Right cardiac atrium (tissue), 5 donors: ENCODE measurements around the gene ZNF865. TPM values are rescaled to one million over a fixed set of nuclear protein-coding genes. Genes with fewer than 3 reads are reported as not detected.
A peak's percentile ranks its signal among the peaks of the same experiment; 100 is the strongest.

Experiments used
- ATAC-seq, 2 donors: fragments of 200-7000 bp; cut with Tn5 transposase; one replicate each; pipeline versions ENCODE4 v1.8.0 to v1.9.1; 2020; ENCODE audit warnings: moderate library complexity in 2 of 2, mild to moderate bottlenecking in 1 of 2
- DNase-seq, 3 donors: peaks; one replicate each; pipeline ENCODE4 v3.0.0-alpha.2; 2020
- H3K27ac ChIP-seq: one replicate; pipeline ENCODE4 v1.5.1; 2013; ENCODE audit warnings: mild to moderate bottlenecking, low read length, control low read depth, moderate library complexity
- H3K27me3 ChIP-seq: one replicate; pipeline ENCODE4 v1.6.1; 2013; ENCODE audit not compliant: control insufficient read depth, insufficient read depth
- H3K4me1 ChIP-seq: one replicate; pipeline ENCODE4 v1.6.1; 2013; ENCODE audit warnings: low read length; ENCODE audit not compliant: control insufficient read depth, insufficient read depth
- H3K4me3 ChIP-seq: one replicate; pipeline ENCODE4 v1.5.1; 2013; ENCODE audit warnings: low read length, control low read depth
- H3K9me3 ChIP-seq: one replicate; pipeline ENCODE4 v1.6.1; 2013; ENCODE audit warnings: low read length; ENCODE audit not compliant: control insufficient read depth
- WGBS: extraction: QIAGEN DNeasy Blood & Tissue Kit; methylation state at CpG from one replicate; pipeline ENCODE4 v1.1.7; 2013; 5-methylcytosine and 5-hydroxymethylcytosine counted together
- intact Hi-C, 4 donors: fragments of 100-400 bp; cut with DNase I; formaldehyde crosslinking; loops; one replicate each; pipeline versions ENCODE4 v1.11.0 to v1.14.0; 2022 to 2023
- polyA plus RNA-seq: library from polyadenylated mRNA; stranded (reverse); fragments of 200-250 nt; gene quantifications from one replicate; pipeline ENCODE4 v1.2.3, GENCODE V29; 2013
- total RNA-seq, 4 donors: library from RNA; stranded (reverse); fragmentation: NEBNext Ultra II Directional; extraction: Animal tissue kit (Norgen Biotek cat#: 25700); gene quantifications; one replicate each; pipeline ENCODE4 v1.2.1, GENCODE V29; 2021
- donor health status: healthy with polysubstance abuse.
- donor health status: DM: no; HTN: yes; CAD: no.
- donor health status: DM: no; HTN: no; CAD: no.
- donor health status: DM: no; HTN: yes; CAD: no; lungs with severe emphysema.
- donor health status: DM: yes; HTN: yes; CAD: no.

ZNF865 gene
- total and polyA plus RNA-seq, 5 donors = 17.2 to 20.8 (median 20.0) TPM

DNA sequence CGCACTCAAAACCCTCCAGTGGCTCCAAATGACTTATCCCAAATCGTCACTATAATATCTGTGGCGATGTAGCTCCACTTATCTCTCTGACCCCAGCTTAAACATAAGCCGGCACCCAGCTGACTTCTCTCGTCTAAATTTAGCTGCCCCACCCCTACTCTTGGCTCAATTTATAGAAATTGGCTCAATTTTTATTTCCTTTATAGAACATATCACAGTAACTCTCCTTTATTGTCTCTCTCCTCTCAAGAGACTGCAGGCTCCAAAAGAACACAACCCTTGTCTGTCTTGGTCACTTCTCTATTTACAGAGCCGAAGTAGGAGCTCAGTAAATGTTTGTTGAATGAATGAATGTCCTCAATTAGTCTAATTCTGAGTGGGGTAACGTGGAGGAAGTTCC is 18.1 kb downstream of the ZNF865 start:
- intact Hi-C loops = no loop called here
- Histone ChIP-seq H3K4me1 (no peaks in the 10 kb centered on the region), H3K4me3 (peak overlapping the region; percentile 53), H3K9me3 (no peaks in the 10 kb centered on the region), H3K27ac (peak overlapping the region; percentile 47), H3K27me3 (no peaks in the 10 kb centered on the region)
- 35% methylated on average over 7 of the region's 7 CpGs for WGBS
- DNase-seq = no peak
- ATAC-seq = no peak

DNA sequence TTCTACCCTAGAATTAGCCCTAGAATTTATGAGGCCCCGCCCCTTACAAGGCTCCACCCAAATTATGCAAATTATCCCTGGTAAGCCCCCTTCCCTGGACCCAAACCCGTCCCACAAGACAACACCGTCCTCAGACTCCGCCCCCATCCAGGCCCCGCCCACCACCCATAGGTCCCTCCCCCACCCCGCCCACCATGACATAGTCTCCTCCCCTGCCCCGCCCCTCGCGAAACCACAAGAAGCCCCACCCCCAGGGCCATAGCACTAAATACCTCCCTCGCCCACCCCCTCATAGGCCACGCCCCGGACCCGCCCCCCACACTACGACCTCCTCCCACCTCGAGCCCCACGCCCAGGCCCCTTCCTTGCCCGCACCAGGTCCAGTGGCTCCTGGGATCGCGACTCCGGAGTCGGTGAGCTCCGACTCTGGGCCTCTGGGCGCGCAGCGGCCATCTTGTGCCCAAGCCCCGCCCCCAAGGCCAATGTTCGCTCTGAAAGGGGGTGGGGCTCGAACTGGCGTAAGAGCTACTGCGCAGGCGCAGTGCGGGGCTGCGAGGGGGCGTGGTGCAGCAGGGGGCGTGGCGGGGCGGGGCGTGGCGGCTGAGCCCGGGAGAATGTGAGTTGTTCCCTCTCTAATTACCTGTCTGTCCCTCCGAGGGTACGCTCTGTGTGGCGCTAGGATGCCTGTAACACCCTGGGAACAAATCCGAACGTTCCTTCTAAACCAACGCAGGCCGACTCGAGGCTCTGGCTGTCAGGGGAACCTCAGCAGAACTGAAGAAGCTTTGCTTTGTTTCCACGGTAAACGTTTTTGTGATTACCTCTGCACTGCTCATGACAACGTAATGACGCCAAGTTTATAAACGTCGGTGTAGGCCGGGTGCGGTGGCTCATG is 18.9 kb downstream of the ZNF865 start, which contains the start of gene ZNF784:
ZNF784 (minus strand) TSS at position 458 of the 895 bp plus-strand sequence; CDS start at position 453, 5 bp downstream.
- DNase-seq (peak; percentile 93 to 97 (median 97)), ATAC-seq (peak; percentile 92 to 93)
- intact Hi-C loops = no loop called here
- peak within 1 kb of the TSS; percentile 53 for H3K4me3 ChIP-seq
- H3K27ac ChIP-seq = peak within 1 kb of the TSS; percentile 86
- H3K4me1 ChIP-seq = no peaks in the 10 kb centered on the region
- no peaks in the 10 kb centered on the region for H3K9me3 ChIP-seq
- no peaks in the 10 kb centered on the region for H3K27me3 ChIP-seq
- under 1% methylated on average over 56 of the region's 56 CpGs for WGBS

DNA sequence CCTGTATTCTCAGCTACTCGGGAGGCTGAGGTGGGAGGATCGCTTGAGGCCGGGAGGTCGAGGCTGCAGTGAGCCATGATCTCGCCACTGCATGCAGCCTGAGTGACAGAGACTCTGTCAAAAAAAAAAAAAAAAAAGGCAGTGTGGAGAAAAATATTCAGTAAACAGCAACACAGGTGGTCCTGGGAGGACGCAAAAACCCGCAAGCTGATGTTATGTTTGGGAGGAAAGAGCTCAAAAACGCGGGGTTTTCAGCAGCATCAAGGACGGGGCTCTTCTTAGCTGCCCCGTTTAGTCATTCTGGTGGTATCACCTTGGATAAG is 19.5 kb downstream of the ZNF865 start:
- peak overlapping the region; percentile 1 for H3K27ac ChIP-seq
- 47% methylated on average over 11 of the region's 11 CpGs for WGBS
- peak overlapping the region; percentile 53 for H3K4me3 ChIP-seq
- no peak for DNase-seq
- no peak for ATAC-seq
- no peaks in the 10 kb centered on the region for H3K4me1 ChIP-seq
- no peaks in the 10 kb centered on the region for H3K9me3 ChIP-seq
- intact Hi-C loops = no loop called here
- no peaks in the 10 kb centered on the region for H3K27me3 ChIP-seq

GRCh38 chr19:55626350-55626749 is 20.9 kb downstream of the ZNF865 start:
- Histone ChIP-seq H3K27me3 (no peaks in the 10 kb centered on the region), H3K9me3 (no peaks in the 10 kb centered on the region), H3K4me3 (no peak overlapping the region), H3K27ac (no peak overlapping the region), H3K4me1 (no peaks in the 10 kb centered on the region)
- intact Hi-C loops = no loop called here
- ATAC-seq (no peak), DNase-seq (peak in 1 of 3 donors; percentile 13)
- whole genome bisulfite sequencing = 92% methylated on average over 11 of the region's 11 CpGs

DNA sequence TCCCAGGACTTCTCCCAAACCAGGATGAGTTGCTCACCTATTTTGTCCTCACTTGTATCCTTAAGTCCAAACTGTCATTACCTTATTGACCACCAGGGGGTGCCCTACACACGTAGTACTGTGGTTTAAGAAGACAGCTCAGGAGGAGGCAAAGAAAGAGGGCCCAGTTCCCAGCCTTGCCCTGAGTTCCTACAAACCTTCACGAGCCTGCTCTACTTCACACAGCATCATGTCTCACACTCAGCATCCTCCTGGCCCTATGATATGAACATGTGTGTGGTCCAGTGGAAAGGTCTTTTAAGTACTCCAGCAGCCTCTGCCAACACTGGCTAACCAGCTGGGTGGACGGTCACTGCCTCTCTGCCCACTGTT is 27.0 kb downstream of the ZNF865 start:
- Histone ChIP-seq H3K4me3 (no peak overlapping the region), H3K27ac (peak overlapping the region; percentile 63), H3K27me3 (no peaks in the 10 kb centered on the region), H3K9me3 (no peaks in the 10 kb centered on the region), H3K4me1 (peaks cover 12% of the 10 kb centered on the region)
- peak; percentile 27 to 58 for ATAC-seq
- peak; percentile 66 to 79 (median 78) for DNase-seq
- WGBS = 28% methylated on average over 3 of the region's 3 CpGs
- intact Hi-C loops = loop anchor here in 2 of 4 donors (10.0 kb wide), 1 partner anchor 118 kb away; no protein-coding TSS in a partner anchor

GRCh38 chr19:55633861-55634260 is 28.4 kb downstream of the ZNF865 start:
- 80% methylated on average over 8 of the region's 8 CpGs for WGBS
- no peaks in the 10 kb centered on the region for H3K9me3 ChIP-seq
- peaks cover 12% of the 10 kb centered on the region for H3K4me1 ChIP-seq
- DNase-seq (peak in 2 of 3 donors; percentile 29 to 40), ATAC-seq (no peak)
- no peaks in the 10 kb centered on the region for H3K27me3 ChIP-seq
- H3K27ac ChIP-seq = no peak overlapping the region
- intact Hi-C loops = loop anchor here in 2 of 4 donors (10.0 kb wide), 1 partner anchor 119 kb away; no protein-coding TSS in a partner anchor
- H3K4me3 ChIP-seq = no peak overlapping the region

GRCh38 chr19:55635334-55635717 is 29.9 kb downstream of the ZNF865 start:
- no peaks in the 10 kb centered on the region for H3K9me3 ChIP-seq
- peaks cover 17% of the 10 kb centered on the region for H3K4me1 ChIP-seq
- peak in 2 of 3 donors; percentile 55 to 64 for DNase-seq
- H3K27me3 ChIP-seq = no peaks in the 10 kb centered on the region
- H3K4me3 ChIP-seq = peak overlapping the region; percentile 98
- intact Hi-C loops = loop anchor here in 2 of 4 donors (10.0 kb wide), 1 partner anchor 121 kb away; no protein-coding TSS in a partner anchor
- WGBS = 5% methylated on average over 9 of the region's 9 CpGs
- peak in 1 of 2 donors; percentile 2 for ATAC-seq
- peak overlapping the region; percentile 100 for H3K27ac ChIP-seq

DNA sequence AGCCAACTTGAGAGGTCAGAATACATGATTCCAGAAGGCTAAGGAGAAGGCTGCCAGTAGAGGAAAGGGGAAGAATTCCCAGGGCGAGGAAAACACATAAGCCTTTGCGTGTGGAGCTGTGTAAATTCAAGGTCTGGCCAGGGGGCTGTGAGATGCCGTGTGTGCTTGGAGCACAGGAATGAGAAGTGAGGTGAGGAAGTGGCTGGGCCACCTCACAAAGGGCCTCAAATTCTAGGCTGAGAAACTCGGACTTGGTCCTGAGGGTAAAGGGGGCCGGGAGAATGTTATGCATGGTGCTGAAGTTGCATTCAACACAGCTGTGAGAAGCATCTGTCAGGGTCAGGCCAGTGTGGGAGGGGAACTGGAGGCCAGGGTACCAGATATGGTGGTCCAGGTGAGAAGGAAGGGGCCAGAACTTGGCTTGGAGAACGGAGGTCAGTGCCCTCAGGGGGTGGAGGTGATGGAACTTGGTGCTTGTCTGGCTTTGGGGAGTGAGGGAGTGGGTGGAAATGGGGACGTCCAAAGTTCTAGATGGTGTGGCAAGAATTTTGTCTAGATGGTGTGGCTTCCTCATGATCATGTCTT is 30.5 kb downstream of the ZNF865 start:
- Histone ChIP-seq H3K4me3 (peak overlapping the region; percentile 98), H3K27me3 (no peaks in the 10 kb centered on the region), H3K9me3 (no peaks in the 10 kb centered on the region), H3K27ac (peak overlapping the region; percentile 100), H3K4me1 (peaks cover 17% of the 10 kb centered on the region)
- WGBS = 63% methylated on average over 7 of the region's 7 CpGs
- peak in 2 of 3 donors; percentile 16 to 29 for DNase-seq
- intact Hi-C loops = loop anchor here in 2 of 4 donors (10.0 kb wide), 1 partner anchor 121 kb away; no protein-coding TSS in a partner anchor
- no peak for ATAC-seq

- Histone ChIP-seq H3K4me3 (no peak overlapping the region), H3K9me3 (no peaks in the 10 kb centered on the region), H3K27ac (no peak overlapping the region), H3K27me3 (no peaks in the 10 kb centered on the region), H3K4me1 (peaks cover 17% of the 10 kb centered on the region)
- intact Hi-C loops = loop anchor here in 2 of 4 donors (10.0 kb wide), 1 partner anchor 122 kb away; no protein-coding TSS in a partner anchor
- no peak for ATAC-seq
- DNase-seq = peak in 1 of 3 donors; percentile 32
- 83% methylated on average over 4 of the region's 4 CpGs for WGBS
These were observed 31.3 kb downstream of the ZNF865 start for GRCh38 chr19:55636723-55637122.

GRCh38 chr19:55637534-55637933 is 32.1 kb downstream of the ZNF865 start:
- intact Hi-C loops = loop anchor here in 2 of 4 donors (10.0 kb wide), 1 partner anchor 123 kb away; no protein-coding TSS in a partner anchor
- Histone ChIP-seq H3K27me3 (no peaks in the 10 kb centered on the region), H3K4me3 (no peak overlapping the region), H3K9me3 (no peaks in the 10 kb centered on the region), H3K4me1 (peaks cover 17% of the 10 kb centered on the region), H3K27ac (no peak overlapping the region)
- WGBS = 74% methylated on average over 11 of the region's 11 CpGs
- DNase-seq (peak in 1 of 3 donors; percentile 43), ATAC-seq (no peak)
